Trophoblast cell (in vitro differentiated cells and primary cell): ENCODE results near the gene EML6.
"Not testable (repeated sequence)": the region's sequence is repeated elsewhere in the genome, so short reads cannot be mapped to it uniquely, and the experiment has no call there.

Experiments
- DNase-seq, 2 donors: peaks; one replicate each; pipeline ENCODE4 v3.0.0-alpha.2; 2016
- H2AFZ ChIP-seq: 2 replicates; pipeline ENCODE4 v1.6.1; 2013; ENCODE audit warnings: low read length, moderate library complexity, mild to moderate bottlenecking; ENCODE audit not compliant: insufficient read depth, poor library complexity
- H2AK5ac ChIP-seq: 2 replicates; pipeline ENCODE4 v1.6.1; 2013; ENCODE audit warnings: mild to moderate bottlenecking, low read length
- H2BK120ac ChIP-seq: 2 replicates; pipeline ENCODE4 v1.6.1; 2013; ENCODE audit warnings: low read length, mild to moderate bottlenecking, moderate library complexity; ENCODE audit not compliant: insufficient read depth, poor library complexity
- H2BK12ac ChIP-seq: 2 replicates; pipeline ENCODE4 v1.6.1; 2013; ENCODE audit warnings: mild to moderate bottlenecking, low read length, moderate library complexity
- H2BK5ac ChIP-seq: 2 replicates; pipeline ENCODE4 v1.6.1; 2013; ENCODE audit warnings: low read length, low read depth, moderate library complexity, mild to moderate bottlenecking; ENCODE audit not compliant: poor library complexity
- H3K14ac ChIP-seq: 2 replicates; pipeline ENCODE4 v1.6.1; 2013; ENCODE audit warnings: mild to moderate bottlenecking, low read length
- H3K18ac ChIP-seq: 2 replicates; pipeline ENCODE4 v1.6.1; 2013; ENCODE audit warnings: mild to moderate bottlenecking, low read length
- H3K23ac ChIP-seq: 2 replicates; pipeline ENCODE4 v1.6.1; 2013; ENCODE audit warnings: low read length
- H3K27ac ChIP-seq: 2 replicates; pipeline ENCODE4 v1.5.1; 2013; ENCODE audit warnings: low read depth, mild to moderate bottlenecking, inconsistent platforms, low read length, moderate library complexity
- H3K27me3 ChIP-seq: 2 replicates; pipeline ENCODE4 v1.6.1; 2013; ENCODE audit warnings: inconsistent platforms, mild to moderate bottlenecking, low read length, moderate library complexity; ENCODE audit not compliant: insufficient read depth
- H3K36me3 ChIP-seq, 2 experiments: 1 replicate in 1 of 2; 2 replicates in 1 of 2; pipeline ENCODE4 v1.6.1; 2013; ENCODE audit warnings: low read length in 2 of 2, mild to moderate bottlenecking in 2 of 2, moderate library complexity in 1 of 2; ENCODE audit not compliant: insufficient read depth in 2 of 2, control insufficient read depth in 1 of 2
- H3K4ac ChIP-seq: 2 replicates; pipeline ENCODE4 v1.6.1; 2013; ENCODE audit warnings: low read depth, mild to moderate bottlenecking, low read length, moderate library complexity
- H3K4me1 ChIP-seq, 2 experiments: 1 replicate in 1 of 2; 2 replicates in 1 of 2; pipeline ENCODE4 v1.6.1; 2013; ENCODE audit warnings: low read length in 2 of 2, mild to moderate bottlenecking in 2 of 2, moderate library complexity in 1 of 2; ENCODE audit not compliant: insufficient read depth in 2 of 2, control insufficient read depth in 1 of 2
- H3K4me2 ChIP-seq: 2 replicates; pipeline ENCODE4 v1.6.1; 2013; ENCODE audit warnings: inconsistent platforms, mild to moderate bottlenecking, low read length, moderate library complexity
- H3K4me3 ChIP-seq: 2 replicates; pipeline ENCODE4 v1.5.1; 2013; ENCODE audit warnings: mild to moderate bottlenecking, low read depth, low read length, inconsistent platforms
- H3K79me1 ChIP-seq: one replicate; pipeline ENCODE4 v1.6.1; 2013; ENCODE audit warnings: low read length
- H3K79me2 ChIP-seq: 2 replicates; pipeline ENCODE4 v1.6.1; 2013; ENCODE audit warnings: low read length, mild to moderate bottlenecking; ENCODE audit not compliant: control insufficient read depth, insufficient read depth, poor library complexity
- H3K9ac ChIP-seq: 2 replicates; pipeline ENCODE4 v1.6.1; 2013; ENCODE audit warnings: mild to moderate bottlenecking, low read length
- H3K9me3 ChIP-seq: 2 replicates; pipeline ENCODE4 v1.6.1; 2013; ENCODE audit warnings: low read depth, mild to moderate bottlenecking, control low read depth, inconsistent platforms, low read length; ENCODE audit not compliant: insufficient read depth
- H4K12ac ChIP-seq: 2 replicates; pipeline ENCODE4 v1.6.1; 2013; ENCODE audit warnings: low read depth, mild to moderate bottlenecking, low read length, moderate library complexity
- H4K8ac ChIP-seq: 2 replicates; pipeline ENCODE4 v1.6.1; 2013; ENCODE audit warnings: low read depth, mild to moderate bottlenecking, low read length, moderate library complexity
- H4K91ac ChIP-seq: one replicate; pipeline ENCODE4 v1.6.1; 2013; ENCODE audit warnings: low read depth, mild to moderate bottlenecking, low read length, moderate library complexity
- WGBS: extraction: QIAGEN DNeasy Blood & Tissue Kit; methylation state at CpG from one replicate; pipeline ENCODE4 v1.1.7; 2013; ENCODE audit warnings: missing lambda C conversion rate; ENCODE audit not compliant: insufficient read length, insufficient coverage; ENCODE audit errors: extremely low coverage; 5-methylcytosine and 5-hydroxymethylcytosine counted together

Gene EML6

GRCh38 chr2:54872780-54873179 is 149.3 kb downstream of the EML6 start:
- Histone ChIP-seq H3K18ac (no peak overlapping the region), H3K14ac (no peak overlapping the region), H3K9ac (no peak overlapping the region), H2BK120ac (no peak overlapping the region), H4K8ac (no peak overlapping the region), H2AFZ (no peak overlapping the region), H3K4me1 (no peaks in the 10 kb centered on the region), H3K27me3 (no peaks in the 10 kb centered on the region), H4K12ac (no peak overlapping the region), H2AK5ac (no peak overlapping the region), H3K4me2 (no peak overlapping the region), H3K79me2 (no peaks in the 10 kb centered on the region), H3K4ac (no peak overlapping the region), H3K4me3 (no peak overlapping the region), H3K36me3 (no peaks in the 10 kb centered on the region), H2BK12ac (no peak overlapping the region), H3K79me1 (no peaks in the 10 kb centered on the region), H4K91ac (no peak overlapping the region), H3K27ac (no peak overlapping the region), H3K23ac (no peak overlapping the region), H3K9me3 (peaks cover 3% of the 10 kb centered on the region), H2BK5ac (no peak overlapping the region)
- no CpG with 5 or more reads among the region's 3 CpGs for WGBS
- no peak for DNase-seq

- not testable (repeated sequence) for H3K79me2 ChIP-seq, H3K23ac ChIP-seq, H3K9me3 ChIP-seq, H3K18ac ChIP-seq, H3K36me3 ChIP-seq, DNase-seq, H3K27me3 ChIP-seq, H2BK12ac ChIP-seq, H3K4me2 ChIP-seq, H4K8ac ChIP-seq, H3K4me3 ChIP-seq, H3K4ac ChIP-seq, H3K79me1 ChIP-seq, H3K4me1 ChIP-seq, H4K12ac ChIP-seq, H2AFZ ChIP-seq, H3K27ac ChIP-seq, H3K14ac ChIP-seq, H2BK120ac ChIP-seq, H3K9ac ChIP-seq, H2AK5ac ChIP-seq, H2BK5ac ChIP-seq, H4K91ac ChIP-seq
- WGBS, result no CpG with 5 or more reads among the region's 3 CpGs
These were observed 149.8 kb downstream of the EML6 start for GRCh38 chr2:54873236-54873635.

- no peak overlapping the region for H3K14ac ChIP-seq
- H3K4me1 ChIP-seq, result no peaks in the 10 kb centered on the region
- no peak overlapping the region for H3K9ac ChIP-seq
- no peaks in the 10 kb centered on the region for H3K36me3 ChIP-seq
- H3K9me3 ChIP-seq, result peaks cover 3% of the 10 kb centered on the region
- H3K4ac ChIP-seq, result no peak overlapping the region
- DNase-seq, result no peak
- H2BK120ac ChIP-seq, result no peak overlapping the region
- H4K91ac ChIP-seq, result no peak overlapping the region
- H3K27me3 ChIP-seq, result no peaks in the 10 kb centered on the region
- H3K79me1 ChIP-seq, result no peaks in the 10 kb centered on the region
- no peak overlapping the region for H3K4me3 ChIP-seq
- no peak overlapping the region for H4K12ac ChIP-seq
- no peak overlapping the region for H2BK5ac ChIP-seq
- no peak overlapping the region for H2AK5ac ChIP-seq
- H2AFZ ChIP-seq, result no peak overlapping the region
- no peaks in the 10 kb centered on the region for H3K79me2 ChIP-seq
- no peak overlapping the region for H3K27ac ChIP-seq
- H3K18ac ChIP-seq, result no peak overlapping the region
- H3K23ac ChIP-seq, result no peak overlapping the region
- no CpG with 5 or more reads among the region's 1 CpG for WGBS
- H4K8ac ChIP-seq, result no peak overlapping the region
- no peak overlapping the region for H2BK12ac ChIP-seq
- no peak overlapping the region for H3K4me2 ChIP-seq
These were observed 153.3 kb downstream of the EML6 start for GRCh38 chr2:54876764-54877163.

- no peak overlapping the region for H3K4ac ChIP-seq
- H3K18ac ChIP-seq, result no peak overlapping the region
- H3K14ac ChIP-seq, result no peak overlapping the region
- H2AFZ ChIP-seq, result no peak overlapping the region
- no peak overlapping the region for H3K4me2 ChIP-seq
- WGBS, result no CpG with 5 or more reads among the region's 4 CpGs
- H4K91ac ChIP-seq, result no peak overlapping the region
- no peaks in the 10 kb centered on the region for H3K36me3 ChIP-seq
- H4K8ac ChIP-seq, result no peak overlapping the region
- no peak overlapping the region for H2BK12ac ChIP-seq
- no peak overlapping the region for H3K27ac ChIP-seq
- H3K79me2 ChIP-seq, result no peaks in the 10 kb centered on the region
- no peak overlapping the region for H3K9ac ChIP-seq
- H4K12ac ChIP-seq, result no peak overlapping the region
- no peak for DNase-seq
- H2BK5ac ChIP-seq, result no peak overlapping the region
- H3K4me1 ChIP-seq, result no peaks in the 10 kb centered on the region
- no peaks in the 10 kb centered on the region for H3K27me3 ChIP-seq
- H3K9me3 ChIP-seq, result peaks cover 3% of the 10 kb centered on the region
- no peak overlapping the region for H3K4me3 ChIP-seq
- H3K23ac ChIP-seq, result no peak overlapping the region
- H3K79me1 ChIP-seq, result no peaks in the 10 kb centered on the region
- H2AK5ac ChIP-seq, result no peak overlapping the region
- H2BK120ac ChIP-seq, result no peak overlapping the region
These were observed 154.7 kb downstream of the EML6 start for GRCh38 chr2:54878182-54878581.
